SU-DHL-6 (cell line): Measurements from ENCODE around the gene OSCAR.

Source experiments
- H2AFZ ChIP-seq: fragments of 200-600 bp; sonication (generic); 2 replicates; pipeline ENCODE4 v1.6.1; 2014; ENCODE audit warnings: low read depth, mild to moderate bottlenecking, moderate library complexity, mixed read lengths, antibody characterized with exemption, low read length; ENCODE audit not compliant: severe bottlenecking
- H3F3A ChIP-seq: fragments of 200-600 bp; shearing (Covaris generic); 2 replicates; pipeline ENCODE4 v1.6.0; 2016; ENCODE audit warnings: antibody characterized with exemption, mild to moderate bottlenecking; ENCODE audit not compliant: insufficient read depth
- H3K27ac ChIP-seq: fragments of 200-600 bp; sonication (generic); 2 replicates; pipeline ENCODE4 v1.5.1; 2016; ENCODE audit warnings: low read depth, mild to moderate bottlenecking, low read length, moderate library complexity, mixed read lengths
- H3K27me3 ChIP-seq: fragments of 200-600 bp; sonication (generic), shearing (Covaris generic); 2 replicates; pipeline ENCODE4 v1.6.0; 2014; ENCODE audit warnings: mild to moderate bottlenecking, low read length
- H3K36me3 ChIP-seq: fragments of 200-600 bp; sonication (generic); 2 replicates; pipeline ENCODE4 v1.6.1; 2014; ENCODE audit warnings: mild to moderate bottlenecking, low read length, mixed read lengths
- H3K4me2 ChIP-seq: fragments of 300-600, 200-600 bp; shearing (Covaris generic), sonication (generic); 2 replicates; pipeline ENCODE4 v1.6.0; 2014; ENCODE audit warnings: low read length, low read depth, mild to moderate bottlenecking; ENCODE audit not compliant: poor library complexity, severe bottlenecking
- H3K4me3 ChIP-seq: fragments of 200-600 bp; sonication (generic); 2 replicates; pipeline ENCODE4 v1.5.1; 2014; ENCODE audit warnings: antibody characterized with exemption, low read length, mild to moderate bottlenecking, mixed read lengths; ENCODE audit not compliant: insufficient read depth, poor library complexity, severe bottlenecking
- H3K79me2 ChIP-seq: fragments of 200-600 bp; sonication (generic); 2 replicates; pipeline ENCODE4 v1.6.1; 2014; ENCODE audit warnings: mild to moderate bottlenecking, low read length, moderate library complexity; ENCODE audit not compliant: insufficient read depth
- H3K9ac ChIP-seq: fragments of 200-600 bp; sonication (generic); 2 replicates; pipeline ENCODE4 v1.7.0; 2014; ENCODE audit warnings: mild to moderate bottlenecking, low read length
- H3K9me2 ChIP-seq: fragments of 200-600 bp; sonication (generic); replicated peaks from 2 replicates; pipeline ENCODE4 v1.6.1; 2014; ENCODE audit warnings: low read length; ENCODE audit not compliant: insufficient read depth
- H3K9me3 ChIP-seq: fragments of 200-600 bp; sonication (generic); 2 replicates; pipeline ENCODE4 v1.6.1; 2014; ENCODE audit warnings: low read length, mixed read lengths; ENCODE audit not compliant: insufficient read depth
- H4K20me1 ChIP-seq: fragments of 200-600 bp; sonication (generic); 2 replicates; pipeline ENCODE4 v1.6.1; 2014; ENCODE audit warnings: low read depth, mild to moderate bottlenecking, antibody characterized with exemption, low read length, moderate library complexity, mixed read lengths
- EZH2phosphoT487 ChIP-seq: fragments of 200-600 bp; sonication (generic), shearing (Covaris generic); conservative IDR thresholded peaks from 2 replicates; pipeline ENCODE4 v1.6.1; 2018; ENCODE audit warnings: mild to moderate bottlenecking, antibody characterized with exemption, low read length, moderate library complexity, mixed read lengths
- TF ChIP-seq, protein P1 (sequence below): fragments of 200-600 bp; sonication (generic); IDR thresholded peaks from one replicate; pipeline ENCODE4 v1.5.1; 2017; ENCODE audit warnings: antibody characterized with exemption, mild to moderate bottlenecking, low read length, moderate library complexity; ENCODE audit not compliant: insufficient read depth, poor library complexity, severe bottlenecking

Gene OSCAR

DNA sequence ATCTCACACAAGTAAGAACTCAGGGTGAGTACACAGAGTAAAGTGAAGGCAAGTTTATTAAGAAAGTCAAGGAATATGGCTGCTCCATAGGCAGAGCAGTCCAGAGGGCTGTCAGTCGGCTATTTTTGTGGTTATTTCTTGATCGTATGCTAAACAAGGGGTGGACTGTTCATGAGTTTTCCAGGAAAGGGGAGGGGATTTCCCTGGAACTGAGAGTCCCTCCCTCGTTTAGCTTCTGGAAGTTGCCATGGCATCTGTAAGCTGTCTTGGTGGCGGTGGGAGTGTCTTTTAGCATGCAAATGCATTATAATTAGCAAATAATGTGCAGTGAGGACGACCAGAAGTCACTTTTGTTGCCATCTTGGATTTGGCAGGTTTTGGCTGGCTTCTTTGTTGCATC lies 31.1 kb downstream of the OSCAR start:
- Histone ChIP-seq H2AFZ (no peak overlapping the region), H3K9me2 (no peaks in the 10 kb centered on the region), H3K27ac (no peak overlapping the region), H3F3A (no peaks in the 10 kb centered on the region), H3K4me2 (no peak overlapping the region), H3K4me3 (no peak overlapping the region), H3K9me3 (no peaks in the 10 kb centered on the region), H3K9ac (no peak overlapping the region), H3K79me2 (no peaks in the 10 kb centered on the region), H3K27me3 (no peaks in the 10 kb centered on the region), H3K36me3 (no peaks in the 10 kb centered on the region), H4K20me1 (no peaks in the 10 kb centered on the region)
- TF ChIP-seq, protein P1, sequence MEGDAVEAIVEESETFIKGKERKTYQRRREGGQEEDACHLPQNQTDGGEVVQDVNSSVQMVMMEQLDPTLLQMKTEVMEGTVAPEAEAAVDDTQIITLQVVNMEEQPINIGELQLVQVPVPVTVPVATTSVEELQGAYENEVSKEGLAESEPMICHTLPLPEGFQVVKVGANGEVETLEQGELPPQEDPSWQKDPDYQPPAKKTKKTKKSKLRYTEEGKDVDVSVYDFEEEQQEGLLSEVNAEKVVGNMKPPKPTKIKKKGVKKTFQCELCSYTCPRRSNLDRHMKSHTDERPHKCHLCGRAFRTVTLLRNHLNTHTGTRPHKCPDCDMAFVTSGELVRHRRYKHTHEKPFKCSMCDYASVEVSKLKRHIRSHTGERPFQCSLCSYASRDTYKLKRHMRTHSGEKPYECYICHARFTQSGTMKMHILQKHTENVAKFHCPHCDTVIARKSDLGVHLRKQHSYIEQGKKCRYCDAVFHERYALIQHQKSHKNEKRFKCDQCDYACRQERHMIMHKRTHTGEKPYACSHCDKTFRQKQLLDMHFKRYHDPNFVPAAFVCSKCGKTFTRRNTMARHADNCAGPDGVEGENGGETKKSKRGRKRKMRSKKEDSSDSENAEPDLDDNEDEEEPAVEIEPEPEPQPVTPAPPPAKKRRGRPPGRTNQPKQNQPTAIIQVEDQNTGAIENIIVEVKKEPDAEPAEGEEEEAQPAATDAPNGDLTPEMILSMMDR, result no peak
- no peak for TF ChIP-seq EZH2phosphoT487

GRCh38 chr19:54063350-54064116 lies 37.1 kb downstream of the OSCAR start, which contains the start of gene VSTM1:
Gene VSTM1, minus strand, starts transcription at chr19:54063897. Its CDS starts 120 bp downstream, at chr19:54063777.
- Histone ChIP-seq H3F3A (no peaks in the 10 kb centered on the region), H3K9me3 (no peaks in the 10 kb centered on the region), H3K4me2 (no peak within 1 kb of the TSS), H3K27me3 (no peaks in the 10 kb centered on the region), H3K27ac (no peak within 1 kb of the TSS), H3K79me2 (no peaks in the 10 kb centered on the region), H3K4me3 (no peak within 1 kb of the TSS), H4K20me1 (no peaks in the 10 kb centered on the region), H3K9me2 (no peaks in the 10 kb centered on the region), H3K36me3 (no peaks in the 10 kb centered on the region), H2AFZ (no peak within 1 kb of the TSS), H3K9ac (no peak within 1 kb of the TSS)
- no peak for TF ChIP-seq EZH2phosphoT487
- TF ChIP-seq, protein P1, result no peak

DNA sequence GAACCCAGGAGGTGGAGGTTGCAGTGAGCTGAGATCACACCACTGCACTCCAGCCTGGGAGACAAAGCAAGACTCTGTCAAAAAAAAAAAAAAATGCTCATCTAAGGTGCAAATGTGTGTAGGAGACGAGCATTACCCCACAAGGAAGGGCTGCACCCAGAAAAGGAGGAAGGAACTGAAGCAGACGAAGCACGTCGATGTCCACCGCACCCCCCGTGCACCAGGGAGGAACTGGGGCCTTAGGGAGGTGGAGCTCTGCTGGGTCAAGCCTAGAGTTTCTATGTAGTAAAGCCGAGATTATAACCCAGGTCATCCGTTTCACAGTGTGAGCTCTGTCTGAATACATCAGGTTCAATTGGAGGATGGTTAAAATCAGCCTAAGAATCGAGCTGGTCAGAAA lies 38.0 kb downstream of the OSCAR start:
- TF ChIP-seq, protein P1, result no peak
- no peak for TF ChIP-seq EZH2phosphoT487
- no peaks in the 10 kb centered on the region for H3K9me2 ChIP-seq

More for the DNA sequence above, 38.0 kb downstream of the OSCAR start:
- Histone ChIP-seq H3F3A (no peaks in the 10 kb centered on the region), H3K79me2 (no peaks in the 10 kb centered on the region), H3K4me2 (no peak overlapping the region), H3K9ac (no peak overlapping the region), H3K36me3 (no peaks in the 10 kb centered on the region), H3K9me3 (no peaks in the 10 kb centered on the region), H3K27ac (no peak overlapping the region), H3K4me3 (no peak overlapping the region), H3K27me3 (no peaks in the 10 kb centered on the region), H2AFZ (no peak overlapping the region), H4K20me1 (no peaks in the 10 kb centered on the region)
